GM06990 (cell line): Measurements from ENCODE around the gene GNB2.

ENCODE experiments used
- DNase-seq: peaks from one replicate; pipeline ENCODE4 v3.0.0-alpha.2; 2011; ENCODE audit not compliant: insufficient read length; ENCODE audit errors: extremely low read depth
- H3K27me3 ChIP-seq: replicated peaks from 2 replicates; pipeline ENCODE4 v1.6.0; 2011; ENCODE audit warnings: low read length; ENCODE audit not compliant: control insufficient read depth, insufficient read depth
- H3K36me3 ChIP-seq: 2 replicates; pipeline ENCODE4 v1.5.1; 2011; ENCODE audit warnings: low read length; ENCODE audit not compliant: control insufficient read depth, insufficient read depth
- H3K4me3 ChIP-seq: replicated peaks from 2 replicates; pipeline ENCODE4 v1.5.1; 2011; ENCODE audit warnings: low read depth, mild to moderate bottlenecking, control low read depth, low read length
- CTCF ChIP-seq: IDR thresholded peaks from 2 replicates; pipeline ENCODE4 v1.5.1; 2011; ENCODE audit warnings: low read length, control low read depth, mild to moderate bottlenecking, inconsistent platforms; ENCODE audit not compliant: insufficient read depth, poor library complexity, severe bottlenecking

GNB2 gene

GRCh38 chr7:100679927-100680575 lies 6.5 kb downstream of the GNB2 start:
- no peak for DNase-seq
- Histone ChIP-seq H3K36me3 (peaks cover 59% of the 10 kb centered on the region), H3K27me3 (no peaks in the 10 kb centered on the region), H3K4me3 (no peak overlapping the region)
- no peak for TF ChIP-seq CTCF

- Histone ChIP-seq H3K27me3 (no peaks in the 10 kb centered on the region), H3K4me3 (no peak overlapping the region), H3K36me3 (peaks cover 65% of the 10 kb centered on the region)
- TF ChIP-seq CTCF, result no peak
- DNase-seq, result no peak
Observed at GRCh38 chr7:100680576-100681271, 7.2 kb downstream of the GNB2 start.

- DNase-seq, result no peak
- TF ChIP-seq CTCF, result no peak
- Histone ChIP-seq H3K27me3 (no peaks in the 10 kb centered on the region), H3K4me3 (no peak overlapping the region), H3K36me3 (peaks cover 66% of the 10 kb centered on the region)
Observed at GRCh38 chr7:100681491-100682227, 8.1 kb downstream of the GNB2 start.

- no peak for TF ChIP-seq CTCF
- Histone ChIP-seq H3K4me3 (no peak overlapping the region), H3K36me3 (peaks cover 63% of the 10 kb centered on the region), H3K27me3 (no peaks in the 10 kb centered on the region)
- no peak for DNase-seq
Observed at GRCh38 chr7:100682228-100682741, 8.7 kb downstream of the GNB2 start.

- no peak overlapping the region for H3K4me3 ChIP-seq
- no peaks in the 10 kb centered on the region for H3K27me3 ChIP-seq
- H3K36me3 ChIP-seq, result peaks cover 54% of the 10 kb centered on the region
- no peak for TF ChIP-seq CTCF
- no peak for DNase-seq
Observed at GRCh38 chr7:100682991-100683658, 9.6 kb downstream of the GNB2 start.
